Activated B cell treated with CpG ODN at 0.5 μM for 24 hours (primary cell): ENCODE data around the gene GRN. TPM values are rescaled to one million over a fixed set of nuclear protein-coding genes. Genes with fewer than 3 reads are reported as not detected.

Experiments
- ATAC-seq: fragments of 200-7000 bp; cut with Tn5 transposase; one replicate; pipeline ENCODE4 v1.10.0; 2021; ENCODE audit warnings: low read depth, mild to moderate bottlenecking, moderate library complexity
- CTCF ChIA-PET: fragments of 350-600 bp; sonication (Branson Sonifier 250); formaldehyde crosslinking; loops from one replicate; lab custom pipeline; 2021; ENCODE audit warnings: antibody characterized with exemption; lab: Charles Lee
- POLR2A ChIA-PET: fragments of 350-600 bp; sonication (Branson Sonifier 250); formaldehyde crosslinking; loops from one replicate; lab custom pipeline; 2021; ENCODE audit warnings: antibody characterized with exemption; lab: Charles Lee
- DNase-seq: peaks from one replicate; pipeline ENCODE4 v3.0.0; 2022
- H3K27ac Mint-ChIP-seq: one replicate; pipeline ENCODE4 v1.8.0; 2020; ENCODE audit warnings: mixed read lengths
- H3K27me3 Mint-ChIP-seq: one replicate; pipeline ENCODE4 v1.8.0; 2021; ENCODE audit warnings: mixed read lengths
- H3K36me3 Mint-ChIP-seq: one replicate; pipeline ENCODE4 v1.8.0; 2021; ENCODE audit warnings: low read depth, mixed read lengths
- H3K4me1 Mint-ChIP-seq: one replicate; pipeline ENCODE4 v1.8.0; 2021; ENCODE audit warnings: mixed read lengths
- H3K4me3 Mint-ChIP-seq: one replicate; pipeline ENCODE4 v1.8.0; 2020; ENCODE audit warnings: mild to moderate bottlenecking, mixed read lengths
- H3K9me3 Mint-ChIP-seq: one replicate; pipeline ENCODE4 v1.8.0; 2020; ENCODE audit warnings: mixed read lengths
- intact Hi-C: fragments of 100-400 bp; cut with micrococcal nuclease; formaldehyde crosslinking; loops from one replicate; pipeline ENCODE4 v1.15.1; 2024
- total RNA-seq: library from RNA; stranded (reverse); gene quantifications from 2 replicates; pipeline ENCODE4 v1.2.3, GENCODE V29; 2022
- TF ChIP-seq, protein P1 (sequence below): fragments of 200-600 bp; IDR thresholded peaks from one replicate; pipeline ENCODE4 v1.8.0; 2022; ENCODE audit warnings: antibody characterized with exemption, mild to moderate bottlenecking

The GRN gene
- total RNA-seq, 1 donor from 2014 or later: 250 TPM

DNA sequence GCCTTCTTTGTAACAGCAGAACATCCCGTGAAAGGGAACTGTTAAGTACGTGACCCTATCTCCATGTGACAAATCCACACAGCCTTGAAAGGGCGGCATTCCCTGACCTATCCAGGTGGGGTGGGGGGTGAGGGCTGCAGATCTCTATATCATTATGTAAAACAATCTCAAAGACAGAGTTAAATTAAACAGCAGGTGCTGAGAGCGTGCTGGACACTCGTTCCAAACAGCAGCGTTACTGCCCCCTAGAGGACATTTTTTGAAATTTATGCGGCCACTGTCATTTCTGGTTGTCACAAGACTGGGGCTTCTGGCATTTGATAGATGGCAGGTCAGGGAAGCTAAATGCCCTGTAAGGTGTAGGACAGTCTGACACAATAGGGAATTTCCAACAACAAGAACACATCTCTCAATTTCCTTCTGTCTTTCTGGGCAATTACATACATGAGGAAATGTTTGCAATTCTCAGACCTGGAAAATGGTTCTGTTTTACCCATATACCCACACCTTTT, 13.8 kb upstream of the GRN start:
- ChIA-PET POLR2A (interaction anchor here (1.5 to 11.6 kb wide), 6 partner anchors 14 to 125 kb away, joined by 5 to 237 read pairs (median 12); partner anchors contain the start of genes GRN and UBTF), CTCF (interaction anchor here (0.7 to 4.6 kb wide), 15 partner anchors 13 to 306 kb away, joined by 3 to 45 read pairs (median 4); partner anchors contain the start of genes GRN and UBTF)
- intact Hi-C loops: loop anchor here (1.0 kb wide), 4 partner anchors 14 to 131 kb away; partner anchors contain the start of gene GRN
- TF ChIP-seq, protein P1, sequence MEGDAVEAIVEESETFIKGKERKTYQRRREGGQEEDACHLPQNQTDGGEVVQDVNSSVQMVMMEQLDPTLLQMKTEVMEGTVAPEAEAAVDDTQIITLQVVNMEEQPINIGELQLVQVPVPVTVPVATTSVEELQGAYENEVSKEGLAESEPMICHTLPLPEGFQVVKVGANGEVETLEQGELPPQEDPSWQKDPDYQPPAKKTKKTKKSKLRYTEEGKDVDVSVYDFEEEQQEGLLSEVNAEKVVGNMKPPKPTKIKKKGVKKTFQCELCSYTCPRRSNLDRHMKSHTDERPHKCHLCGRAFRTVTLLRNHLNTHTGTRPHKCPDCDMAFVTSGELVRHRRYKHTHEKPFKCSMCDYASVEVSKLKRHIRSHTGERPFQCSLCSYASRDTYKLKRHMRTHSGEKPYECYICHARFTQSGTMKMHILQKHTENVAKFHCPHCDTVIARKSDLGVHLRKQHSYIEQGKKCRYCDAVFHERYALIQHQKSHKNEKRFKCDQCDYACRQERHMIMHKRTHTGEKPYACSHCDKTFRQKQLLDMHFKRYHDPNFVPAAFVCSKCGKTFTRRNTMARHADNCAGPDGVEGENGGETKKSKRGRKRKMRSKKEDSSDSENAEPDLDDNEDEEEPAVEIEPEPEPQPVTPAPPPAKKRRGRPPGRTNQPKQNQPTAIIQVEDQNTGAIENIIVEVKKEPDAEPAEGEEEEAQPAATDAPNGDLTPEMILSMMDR: peak; percentile 88
- H3K27me3 Mint-ChIP-seq: no peaks in the 10 kb centered on the region
- peaks cover 34% of the 10 kb centered on the region for H3K4me1 Mint-ChIP-seq
- DNase-seq (no peak), ATAC-seq (peak; percentile 32)
- H3K36me3 Mint-ChIP-seq: no peaks in the 10 kb centered on the region
- no peak overlapping the region for H3K4me3 Mint-ChIP-seq
- no peaks in the 10 kb centered on the region for H3K9me3 Mint-ChIP-seq
- H3K27ac Mint-ChIP-seq: no peak overlapping the region

- ATAC-seq (no peak), DNase-seq (no peak)
- ChIA-PET CTCF (interaction anchor here (0.9 to 4.2 kb wide), 4 partner anchors 12 to 123 kb away, joined by 4 to 38 read pairs (median 20); partner anchors contain the start of genes GRN and UBTF), POLR2A (interaction anchor here (1.2 to 11.6 kb wide), 2 partner anchors 12 to 115 kb away, joined by 7 to 237 read pairs; partner anchors contain the start of gene UBTF)
- no peaks in the 10 kb centered on the region for H3K27me3 Mint-ChIP-seq
- no peaks in the 10 kb centered on the region for H3K9me3 Mint-ChIP-seq
- H3K36me3 Mint-ChIP-seq: no peaks in the 10 kb centered on the region
- H3K4me1 Mint-ChIP-seq: peaks cover 23% of the 10 kb centered on the region
- no peak overlapping the region for H3K27ac Mint-ChIP-seq
- no peak overlapping the region for H3K4me3 Mint-ChIP-seq
- TF ChIP-seq, protein P1: no peak
- intact Hi-C loops: no loop called here
Observed at GRCh38 chr17:44333371-44333770, 11.7 kb upstream of the GRN start.

DNA sequence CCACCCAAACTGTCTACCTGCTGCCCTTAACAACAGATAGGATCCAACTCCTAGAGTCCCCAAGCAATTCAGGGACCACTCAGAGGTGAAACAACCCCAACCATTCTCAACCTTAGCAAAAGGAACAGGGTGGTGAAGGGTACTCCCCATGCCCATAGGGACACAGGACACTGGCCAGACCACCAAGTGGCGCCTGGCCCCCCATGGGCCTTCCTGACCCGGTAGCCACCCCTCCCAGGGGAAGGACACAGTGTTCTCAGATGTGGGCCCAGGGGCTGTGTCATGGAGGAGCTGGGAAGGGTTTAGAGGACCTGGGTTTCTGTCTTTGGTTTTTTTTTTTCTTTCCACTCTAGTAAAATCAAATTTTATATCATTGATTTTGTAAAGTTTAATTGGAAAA, 10.8 kb upstream of the GRN start:
- intact Hi-C loops: no loop called here
- Mint-ChIP-seq H3K27me3 (no peaks in the 10 kb centered on the region), H3K9me3 (no peaks in the 10 kb centered on the region), H3K4me1 (peaks cover 27% of the 10 kb centered on the region), H3K4me3 (no peak overlapping the region), H3K36me3 (no peaks in the 10 kb centered on the region), H3K27ac (peak overlapping the region; percentile 53)
- ChIA-PET CTCF (no interaction called here), POLR2A (interaction anchor here (0.8 to 1.2 kb wide), 2 partner anchors 11 to 13 kb away, joined by 3 to 7 read pairs; no protein-coding TSS in a partner anchor)
- DNase-seq (no peak), ATAC-seq (no peak)
- TF ChIP-seq, protein P1: no peak

DNA sequence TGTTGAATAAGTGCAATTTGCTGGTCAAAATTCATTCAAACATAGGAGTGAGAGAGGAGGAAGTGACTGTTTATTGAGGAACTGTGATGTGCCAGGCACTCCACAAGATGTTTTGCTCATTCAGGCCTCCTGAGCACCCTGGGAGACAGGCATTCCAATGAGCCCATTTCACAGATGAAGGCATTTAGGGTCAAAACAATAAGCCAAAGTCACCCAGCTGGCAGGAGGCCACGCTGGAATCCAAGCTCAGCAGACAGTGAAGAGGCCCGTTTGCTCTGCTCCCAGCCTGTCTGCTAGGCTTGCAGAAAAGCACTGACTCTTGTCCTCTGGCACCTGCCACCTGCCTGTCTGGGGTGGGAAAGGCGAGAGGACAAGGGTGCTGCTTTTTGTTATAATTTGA, 10.4 kb upstream of the GRN start:
- no peaks in the 10 kb centered on the region for H3K9me3 Mint-ChIP-seq
- ATAC-seq (no peak), DNase-seq (no peak)
- no peaks in the 10 kb centered on the region for H3K36me3 Mint-ChIP-seq
- H3K27me3 Mint-ChIP-seq: no peaks in the 10 kb centered on the region
- no peak overlapping the region for H3K4me3 Mint-ChIP-seq
- intact Hi-C loops: no loop called here
- ChIA-PET POLR2A (interaction anchor here (0.7 to 1.2 kb wide), 5 partner anchors 8 to 232 kb away, joined by 3 to 7 read pairs (median 5); partner anchors contain the start of gene GRN), CTCF (no interaction called here)
- TF ChIP-seq, protein P1: no peak
- H3K27ac Mint-ChIP-seq: peak overlapping the region; percentile 53
- H3K4me1 Mint-ChIP-seq: peaks cover 27% of the 10 kb centered on the region

- Mint-ChIP-seq H3K4me3 (no peak overlapping the region), H3K9me3 (no peaks in the 10 kb centered on the region), H3K27me3 (no peaks in the 10 kb centered on the region), H3K36me3 (no peaks in the 10 kb centered on the region), H3K4me1 (peaks cover 27% of the 10 kb centered on the region), H3K27ac (no peak overlapping the region)
- ATAC-seq (no peak), DNase-seq (no peak)
- intact Hi-C loops: no loop called here
- TF ChIP-seq, protein P1: no peak
- ChIA-PET POLR2A (interaction anchor here (0.9 to 1.2 kb wide), 3 partner anchors 9 to 119 kb away, joined by 3 to 6 read pairs (median 4); partner anchors contain the start of gene GRN), CTCF (interaction anchor here (0.6 to 1.6 kb wide), 5 partner anchors 10 to 132 kb away, joined by 3 to 6 read pairs (median 3); partner anchors contain the start of gene GRN)
Observed at GRCh38 chr17:44335564-44335963, 9.5 kb upstream of the GRN start.
